ENCODE measurements around the gene FAM168A. TPM values are rescaled to one million over a fixed set of nuclear protein-coding genes. Genes with fewer than 3 reads are reported as not detected.
A peak's percentile ranks its signal among the peaks of the same experiment; 100 is the strongest.

Gene FAM168A
- total RNA-seq, 1 donor from 2014 or later: 21.4 TPM

- TF ChIP-seq CTCF (IDR thresholded peaks at IDR 0.05) (no peak), POLR2AphosphoS5 (IDR thresholded peaks at IDR 0.05; ENCODE audit: insufficient read depth in 1 of 2, low read depth in 1 of 2) (peak in 1 of 2 donors; percentile 64)
- no peaks in the 10 kb centered on the region for H3K36me3 ChIP-seq
- DNase-seq (ENCODE audit: extremely low spot score in 2 of 2): no peak
- H3K27ac ChIP-seq: no peak overlapping the region
- no peaks in the 10 kb centered on the region for H3K27me3 ChIP-seq
- H3K9me3 ChIP-seq: no peaks in the 10 kb centered on the region
- H3K4me1 ChIP-seq: no peaks in the 10 kb centered on the region
- intact Hi-C loops (cut with DNase I): no loop called here
- no peak overlapping the region for H3K4me3 ChIP-seq
These were observed 27.3 kb downstream of the FAM168A start for GRCh38 chr11:73570415-73571114.

GRCh38 chr11:73566977-73567755 is 30.7 kb downstream of the FAM168A start:
- Histone ChIP-seq H3K27ac (no peak overlapping the region), H3K4me1 (no peaks in the 10 kb centered on the region), H3K9me3 (no peaks in the 10 kb centered on the region), H3K27me3 (no peaks in the 10 kb centered on the region), H3K36me3 (no peaks in the 10 kb centered on the region), H3K4me3 (no peak overlapping the region)
- no peak for DNase-seq (ENCODE audit: extremely low spot score in 2 of 2)
- intact Hi-C loops (cut with DNase I): no loop called here
- TF ChIP-seq POLR2AphosphoS5 (IDR thresholded peaks at IDR 0.05; ENCODE audit: insufficient read depth in 1 of 2, low read depth in 1 of 2) (no peak), POLR2A (IDR thresholded peaks at IDR 0.05) (no peak), CTCF (IDR thresholded peaks at IDR 0.05) (no peak)

- TF ChIP-seq POLR2AphosphoS5 (IDR thresholded peaks at IDR 0.05; ENCODE audit: insufficient read depth in 1 of 2, low read depth in 1 of 2) (no peak), POLR2A (IDR thresholded peaks at IDR 0.05) (no peak), CTCF (IDR thresholded peaks at IDR 0.05) (no peak)
- Histone ChIP-seq H3K4me1 (no peaks in the 10 kb centered on the region), H3K9me3 (no peaks in the 10 kb centered on the region), H3K27ac (no peak overlapping the region), H3K27me3 (no peaks in the 10 kb centered on the region), H3K36me3 (no peaks in the 10 kb centered on the region), H3K4me3 (no peak overlapping the region)
- intact Hi-C loops (cut with DNase I): no loop called here
- DNase-seq (ENCODE audit: extremely low spot score in 2 of 2): no peak
These were observed 31.5 kb downstream of the FAM168A start for GRCh38 chr11:73566422-73566821.

GRCh38 chr11:73565804-73566203 is 32.1 kb downstream of the FAM168A start:
- Histone ChIP-seq H3K4me3 (no peak overlapping the region), H3K9me3 (no peaks in the 10 kb centered on the region), H3K27me3 (no peaks in the 10 kb centered on the region), H3K36me3 (no peaks in the 10 kb centered on the region), H3K4me1 (no peaks in the 10 kb centered on the region), H3K27ac (no peak overlapping the region)
- DNase-seq (ENCODE audit: extremely low spot score in 2 of 2): no peak
- intact Hi-C loops (cut with DNase I): no loop called here
- TF ChIP-seq POLR2AphosphoS5 (IDR thresholded peaks at IDR 0.05; ENCODE audit: insufficient read depth in 1 of 2, low read depth in 1 of 2) (no peak), CTCF (IDR thresholded peaks at IDR 0.05) (no peak), POLR2A (IDR thresholded peaks at IDR 0.05) (no peak)

GRCh38 chr11:73564903-73565302 is 33.0 kb downstream of the FAM168A start:
- DNase-seq (ENCODE audit: extremely low spot score in 2 of 2): no peak
- Histone ChIP-seq H3K36me3 (no peaks in the 10 kb centered on the region), H3K4me3 (no peak overlapping the region), H3K27me3 (no peaks in the 10 kb centered on the region), H3K4me1 (no peaks in the 10 kb centered on the region), H3K27ac (no peak overlapping the region), H3K9me3 (no peaks in the 10 kb centered on the region)
- intact Hi-C loops (cut with DNase I): no loop called here
- no peak for TF ChIP-seq CTCF (IDR thresholded peaks at IDR 0.05)
- no peak for TF ChIP-seq POLR2A (IDR thresholded peaks at IDR 0.05)
- TF ChIP-seq POLR2AphosphoS5 (IDR thresholded peaks at IDR 0.05; ENCODE audit: insufficient read depth in 1 of 2, low read depth in 1 of 2): no peak
